Mesothelial cell of epicardium (in vitro differentiated cells): ENCODE data around the gene CEP128. TPM values are rescaled to one million over a fixed set of nuclear protein-coding genes. Genes with fewer than 3 reads are reported as not detected.
"Not testable (repeated sequence)": the region's sequence is repeated elsewhere in the genome, so short reads cannot be mapped to it uniquely, and the experiment has no call there.

Source experiments
- DNase-seq, 2 experiments: peaks; one replicate each; pipeline ENCODE4 v3.0.0; 2021; ENCODE audit warnings: low spot score in 2 of 2; ENCODE audit not compliant: unreplicated experiment in 2 of 2
- H3K27ac Mint-ChIP-seq: 2 replicates; pipeline ENCODE4 v1.8.0; 2021; ENCODE audit warnings: mixed read lengths
- H3K27me3 Mint-ChIP-seq: 2 replicates; pipeline ENCODE4 v1.8.0; 2021; ENCODE audit warnings: low read depth, mixed read lengths
- H3K36me3 Mint-ChIP-seq: 2 replicates; pipeline ENCODE4 v1.8.0; 2021; ENCODE audit warnings: mixed read lengths
- H3K4me1 Mint-ChIP-seq: 2 replicates; pipeline ENCODE4 v1.8.0; 2021; ENCODE audit warnings: mixed read lengths
- H3K4me3 Mint-ChIP-seq: 2 replicates; pipeline ENCODE4 v1.8.0; 2021; ENCODE audit warnings: mild to moderate bottlenecking, moderate library complexity, mixed read lengths
- H3K9me3 Mint-ChIP-seq: 2 replicates; pipeline ENCODE4 v1.8.0; 2021; ENCODE audit warnings: mixed read lengths
- total RNA-seq: library from RNA; stranded (reverse); gene quantifications from 3 replicates; pipeline ENCODE4 v1.2.1, GENCODE V29; 2021
- TF ChIP-seq, protein P1 (sequence below): fragments of 200-600 bp; sonication (generic); IDR thresholded peaks from one replicate; pipeline ENCODE4 v1.5.0; 2021; ENCODE audit warnings: antibody characterized with exemption; ENCODE audit not compliant: unreplicated experiment

CEP128 gene
- total RNA-seq, 1 donor from 2014 or later, result 14.8 TPM

DNA sequence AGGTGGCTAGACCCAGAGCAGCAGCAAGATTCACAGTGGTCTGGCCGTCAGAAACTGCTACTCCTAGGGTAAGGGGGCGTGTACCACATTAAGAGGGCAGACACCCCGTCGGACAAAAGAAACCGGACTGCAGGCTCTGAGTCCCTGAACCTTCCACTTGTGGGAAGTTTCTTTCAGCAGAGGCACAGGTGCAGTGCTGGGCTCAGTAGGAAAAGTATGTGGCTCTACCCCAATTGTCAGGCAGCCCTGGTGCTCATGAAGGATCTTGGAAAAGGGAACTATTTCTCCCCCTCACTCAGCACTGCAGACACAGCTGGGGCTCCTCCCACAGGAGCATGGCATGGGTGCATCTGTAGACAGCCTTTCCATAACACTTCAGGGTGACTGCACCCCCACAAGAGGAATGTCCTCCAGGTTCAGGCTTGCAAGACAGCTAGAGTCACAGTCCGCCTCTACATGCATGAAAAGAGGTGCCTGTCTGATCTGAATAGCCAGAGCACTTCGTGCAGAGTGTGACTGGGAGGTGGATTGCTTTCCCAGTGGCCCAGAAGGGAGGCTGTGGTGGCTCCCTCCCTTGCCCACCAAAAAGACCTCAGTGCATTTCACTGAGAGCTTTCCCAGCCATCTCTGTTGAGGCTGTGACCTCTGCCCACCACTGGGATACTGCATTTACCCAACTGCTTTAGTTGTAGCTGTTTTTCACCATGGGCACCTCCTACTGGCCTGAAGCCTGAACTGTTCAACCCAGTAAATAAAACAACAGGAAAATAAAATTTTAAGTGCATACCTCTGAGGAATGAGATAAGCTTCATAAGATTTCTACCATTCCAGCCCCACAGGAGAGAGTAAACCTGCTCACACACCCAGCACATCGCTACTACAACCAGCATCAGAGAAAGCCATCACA, 14.2 kb downstream of the CEP128 start:
- peaks cover 6% of the 10 kb centered on the region for H3K36me3 Mint-ChIP-seq
- TF ChIP-seq, protein P1, sequence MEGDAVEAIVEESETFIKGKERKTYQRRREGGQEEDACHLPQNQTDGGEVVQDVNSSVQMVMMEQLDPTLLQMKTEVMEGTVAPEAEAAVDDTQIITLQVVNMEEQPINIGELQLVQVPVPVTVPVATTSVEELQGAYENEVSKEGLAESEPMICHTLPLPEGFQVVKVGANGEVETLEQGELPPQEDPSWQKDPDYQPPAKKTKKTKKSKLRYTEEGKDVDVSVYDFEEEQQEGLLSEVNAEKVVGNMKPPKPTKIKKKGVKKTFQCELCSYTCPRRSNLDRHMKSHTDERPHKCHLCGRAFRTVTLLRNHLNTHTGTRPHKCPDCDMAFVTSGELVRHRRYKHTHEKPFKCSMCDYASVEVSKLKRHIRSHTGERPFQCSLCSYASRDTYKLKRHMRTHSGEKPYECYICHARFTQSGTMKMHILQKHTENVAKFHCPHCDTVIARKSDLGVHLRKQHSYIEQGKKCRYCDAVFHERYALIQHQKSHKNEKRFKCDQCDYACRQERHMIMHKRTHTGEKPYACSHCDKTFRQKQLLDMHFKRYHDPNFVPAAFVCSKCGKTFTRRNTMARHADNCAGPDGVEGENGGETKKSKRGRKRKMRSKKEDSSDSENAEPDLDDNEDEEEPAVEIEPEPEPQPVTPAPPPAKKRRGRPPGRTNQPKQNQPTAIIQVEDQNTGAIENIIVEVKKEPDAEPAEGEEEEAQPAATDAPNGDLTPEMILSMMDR, result no peak
- H3K27ac Mint-ChIP-seq, result no peak overlapping the region
- H3K27me3 Mint-ChIP-seq, result no peaks in the 10 kb centered on the region
- H3K4me3 Mint-ChIP-seq, result no peak overlapping the region
- H3K9me3 Mint-ChIP-seq, result peaks cover 14% of the 10 kb centered on the region
- no peak for DNase-seq
- no peaks in the 10 kb centered on the region for H3K4me1 Mint-ChIP-seq

DNA sequence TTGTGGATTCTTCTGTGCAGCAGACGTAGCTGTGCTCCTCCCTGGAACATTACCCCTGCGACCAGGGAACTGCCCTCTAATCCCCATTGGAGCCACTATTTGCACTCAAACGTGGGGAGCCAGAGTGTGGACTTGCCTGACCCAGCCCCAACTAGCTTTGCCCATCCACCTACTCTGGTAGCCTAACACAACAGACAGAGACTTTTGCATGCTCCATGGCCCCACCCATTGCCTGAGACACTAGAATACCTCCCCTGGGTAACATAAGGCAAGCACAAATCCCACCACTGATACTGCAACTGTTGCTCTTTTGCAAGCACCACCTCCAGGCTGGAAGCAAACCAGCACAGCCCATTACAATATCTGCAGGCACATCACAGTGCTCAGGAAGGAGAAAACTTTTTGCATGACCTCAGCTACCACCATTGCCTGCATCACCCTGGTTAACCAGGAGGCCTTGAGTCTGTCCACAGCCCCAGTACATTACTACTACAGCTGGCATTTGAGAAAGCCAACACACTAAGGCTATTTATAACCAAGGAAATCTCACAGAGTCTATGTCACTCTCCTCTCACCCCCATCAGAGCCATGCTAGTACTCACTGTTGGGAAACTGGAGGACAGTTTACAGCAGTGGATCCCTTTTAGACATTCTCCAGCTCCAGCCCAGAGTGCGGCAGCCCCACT, 15.0 kb downstream of the CEP128 start:
- no peak overlapping the region for H3K27ac Mint-ChIP-seq
- no peaks in the 10 kb centered on the region for H3K27me3 Mint-ChIP-seq
- TF ChIP-seq, protein P1, result no peak
- no peaks in the 10 kb centered on the region for H3K4me1 Mint-ChIP-seq
- peaks cover 6% of the 10 kb centered on the region for H3K36me3 Mint-ChIP-seq
- peaks cover 14% of the 10 kb centered on the region for H3K9me3 Mint-ChIP-seq
- DNase-seq, result no peak
- H3K4me3 Mint-ChIP-seq, result no peak overlapping the region

DNA sequence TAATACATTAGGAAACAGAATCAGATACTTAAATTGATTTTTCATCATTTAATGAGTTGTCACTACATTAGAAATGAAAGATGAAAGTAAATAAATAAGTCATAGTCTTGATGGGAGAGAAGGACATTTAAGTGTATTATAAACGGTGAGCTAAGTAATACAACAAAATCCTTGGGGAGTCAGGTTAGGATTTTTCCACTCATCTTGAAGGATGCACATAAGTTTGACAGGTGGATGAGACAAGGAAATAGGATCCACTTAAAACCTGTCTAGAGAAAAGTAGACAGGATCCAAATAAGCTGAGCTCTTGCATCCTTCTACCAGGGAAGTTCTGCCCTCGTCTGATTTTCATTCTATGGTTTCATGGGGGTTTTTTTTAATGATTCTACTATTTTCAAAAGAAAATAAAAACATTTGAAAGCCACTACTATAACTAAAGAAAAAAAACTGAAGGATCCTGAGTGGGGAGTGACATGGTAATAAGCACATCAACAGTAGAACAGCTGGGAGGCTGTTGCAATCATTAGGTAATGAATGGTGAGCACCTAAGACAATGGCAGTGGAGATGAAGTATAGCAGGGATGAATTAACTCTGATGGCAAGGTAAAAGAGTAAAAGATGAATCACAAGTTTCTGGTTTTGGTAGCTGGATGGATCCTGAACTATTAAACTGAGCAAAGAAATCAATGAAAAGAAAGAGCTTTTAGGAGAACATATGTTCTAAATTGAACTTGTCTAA, 17.0 kb downstream of the CEP128 start:
- no peaks in the 10 kb centered on the region for H3K4me1 Mint-ChIP-seq
- TF ChIP-seq, protein P1, result no peak
- peaks cover 13% of the 10 kb centered on the region for H3K9me3 Mint-ChIP-seq
- no peak for DNase-seq
- H3K4me3 Mint-ChIP-seq, result no peak overlapping the region
- H3K27me3 Mint-ChIP-seq, result no peaks in the 10 kb centered on the region
- H3K27ac Mint-ChIP-seq, result no peak overlapping the region
- H3K36me3 Mint-ChIP-seq, result peaks cover 6% of the 10 kb centered on the region

DNA sequence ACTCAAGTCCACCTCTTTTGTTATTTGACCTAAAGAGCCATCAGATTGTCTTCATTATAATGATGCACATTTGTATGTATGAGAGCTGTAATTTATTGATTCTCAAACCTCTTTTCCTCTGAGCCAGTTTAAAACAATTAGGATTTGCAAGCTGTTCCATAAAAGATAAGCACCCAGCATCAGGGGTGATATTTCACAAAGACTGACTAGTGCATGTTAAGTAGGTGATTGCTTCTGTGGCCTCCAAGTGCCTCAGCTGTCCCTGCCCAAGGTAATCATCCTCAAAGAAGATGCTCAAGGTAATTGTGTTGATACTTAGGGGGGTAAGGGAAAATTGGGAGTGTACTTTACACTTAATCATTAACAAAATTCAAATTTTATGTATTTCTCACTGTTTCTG, 18.2 kb downstream of the CEP128 start:
- TF ChIP-seq, protein P1, result no peak
- Mint-ChIP-seq H3K4me1 (no peaks in the 10 kb centered on the region), H3K27me3 (no peaks in the 10 kb centered on the region)

DNA sequence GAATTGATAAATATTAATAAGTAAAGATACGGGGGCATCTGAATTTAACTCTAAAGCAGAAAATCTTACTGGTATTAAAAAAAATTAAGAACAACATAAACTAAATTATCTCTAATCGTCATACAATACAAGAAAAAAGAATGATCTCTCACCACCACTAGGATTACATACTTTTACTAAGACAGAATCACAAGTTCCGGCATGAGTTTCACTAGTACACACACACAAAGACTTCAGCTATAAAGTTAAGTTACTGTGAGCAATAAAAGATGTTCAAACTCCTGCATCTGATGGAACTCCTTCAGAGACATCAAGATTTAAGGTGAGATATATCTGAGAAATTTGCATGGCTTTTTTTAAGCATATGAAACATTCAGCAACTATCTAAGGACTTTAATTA, 21.9 kb downstream of the CEP128 start:
- Mint-ChIP-seq H3K36me3 (peaks cover 7% of the 10 kb centered on the region), H3K9me3 (no peaks in the 10 kb centered on the region), H3K27me3 (no peaks in the 10 kb centered on the region), H3K4me3 (no peak overlapping the region), H3K4me1 (no peaks in the 10 kb centered on the region), H3K27ac (no peak overlapping the region)
- DNase-seq, result no peak
- TF ChIP-seq, protein P1, result no peak

More for the DNA sequence above, 18.2 kb downstream of the CEP128 start:
- Mint-ChIP-seq H3K4me3 (no peak overlapping the region), H3K36me3 (peaks cover 1% of the 10 kb centered on the region), H3K9me3 (peaks cover 3% of the 10 kb centered on the region), H3K27ac (no peak overlapping the region)
- no peak for DNase-seq

DNA sequence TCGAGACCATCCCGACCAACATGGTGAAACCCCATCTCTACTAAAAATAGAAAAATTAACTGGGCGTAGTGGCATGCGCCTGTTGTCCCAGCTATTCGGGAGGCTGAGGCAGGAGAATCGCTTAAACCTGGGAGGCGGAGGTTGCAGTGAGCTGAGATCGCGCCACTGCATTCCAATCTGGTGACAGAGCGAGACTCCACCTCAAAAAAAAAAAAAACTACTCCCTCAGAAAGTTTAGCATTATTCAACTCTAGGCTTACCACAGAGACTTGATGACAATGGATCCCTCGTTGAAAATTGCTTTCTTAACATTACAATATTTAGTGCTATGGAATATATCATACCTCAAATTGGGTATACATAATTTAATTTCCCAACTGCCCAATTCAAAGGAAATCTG, 29.5 kb downstream of the CEP128 start:
- H3K9me3 Mint-ChIP-seq, H3K4me3 Mint-ChIP-seq, DNase-seq, H3K4me1 Mint-ChIP-seq, H3K27me3 Mint-ChIP-seq, H3K27ac Mint-ChIP-seq: not testable (repeated sequence)
- peaks cover 11% of the 10 kb centered on the region for H3K36me3 Mint-ChIP-seq
